Glutamatergic neuron (in vitro differentiated cells): ENCODE data around the gene PDLIM1. TPM values are rescaled to one million over a fixed set of nuclear protein-coding genes. Genes with fewer than 3 reads are reported as not detected.

Experiments used
- DNase-seq: peaks from one replicate; pipeline ENCODE4 v3.0.0; 2022
- H3K27ac Mint-ChIP-seq: one replicate; pipeline ENCODE4 v1.8.0; 2020; ENCODE audit warnings: mild to moderate bottlenecking, mixed read lengths, inconsistent platforms; ENCODE audit not compliant: unreplicated experiment
- H3K27me3 Mint-ChIP-seq: one replicate; pipeline ENCODE4 v1.8.0; 2020; ENCODE audit warnings: mild to moderate bottlenecking, moderate library complexity, mixed read lengths, inconsistent platforms; ENCODE audit not compliant: unreplicated experiment
- H3K36me3 Mint-ChIP-seq: one replicate; pipeline ENCODE4 v1.8.0; 2020; ENCODE audit warnings: mild to moderate bottlenecking, mixed read lengths, inconsistent platforms; ENCODE audit not compliant: unreplicated experiment
- H3K4me1 Mint-ChIP-seq: one replicate; pipeline ENCODE4 v1.8.0; 2020; ENCODE audit warnings: mild to moderate bottlenecking, low read depth, mixed read lengths, inconsistent platforms; ENCODE audit not compliant: unreplicated experiment
- H3K4me3 Mint-ChIP-seq: one replicate; pipeline ENCODE4 v1.8.0; 2020; ENCODE audit warnings: mild to moderate bottlenecking, mixed read lengths, inconsistent platforms; ENCODE audit not compliant: unreplicated experiment
- H3K9me3 Mint-ChIP-seq: one replicate; pipeline ENCODE4 v1.8.0; 2020; ENCODE audit warnings: mild to moderate bottlenecking, moderate library complexity, mixed read lengths, inconsistent platforms; ENCODE audit not compliant: unreplicated experiment
- total RNA-seq: library from RNA; stranded (reverse); fragmentation: NEBNext Ultra II Directional; extraction: Animal tissue kit (Norgen Biotek cat#: 25700); gene quantifications from one replicate; pipeline ENCODE4 v1.2.1, GENCODE V29; 2021; ENCODE audit not compliant: unreplicated experiment
- TF ChIP-seq, protein P1 (sequence below): fragments of 200-600 bp; sonication (generic); IDR thresholded peaks from one replicate; pipeline ENCODE4 v1.5.0; 2021; ENCODE audit not compliant: partially characterized antibody, unreplicated experiment

Gene PDLIM1
- total RNA-seq, 1 donor from 2014 or later = 6.4 TPM

DNA sequence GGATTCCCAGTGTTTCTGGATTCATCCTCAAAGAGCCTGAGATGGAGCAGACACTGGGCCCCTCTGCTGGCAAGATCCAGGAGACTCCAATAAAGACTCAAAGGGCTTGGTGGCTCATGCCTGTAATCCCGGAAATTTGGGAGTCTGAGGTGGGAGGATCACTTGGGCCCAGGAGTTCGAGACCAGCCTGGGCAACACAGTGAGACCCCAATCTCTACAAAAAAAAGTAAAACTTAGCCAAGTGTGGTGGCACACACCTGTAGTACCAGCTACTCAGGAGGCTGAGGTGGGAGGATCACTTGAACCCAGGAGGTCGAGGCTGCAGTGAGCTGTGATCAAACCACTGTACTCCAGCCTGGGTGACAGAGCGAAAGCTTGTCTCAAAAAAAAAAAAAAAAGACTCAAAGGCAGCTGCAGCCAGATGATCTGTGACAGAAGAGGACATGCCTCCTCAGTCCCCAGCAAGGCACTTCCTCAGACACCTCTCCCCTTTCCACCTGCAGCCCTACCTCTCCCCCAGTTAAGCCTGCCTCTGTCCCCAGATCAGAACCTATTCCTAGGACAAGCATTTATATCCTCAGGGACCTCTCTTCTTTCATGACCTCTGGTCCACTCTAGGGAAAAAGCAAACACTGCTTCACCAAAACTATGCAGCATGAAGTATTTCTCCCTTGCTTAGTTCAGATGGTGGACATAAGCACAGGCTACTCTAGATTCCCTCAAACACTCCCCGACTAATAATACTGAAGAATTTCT is 27.9 kb downstream of the PDLIM1 start:
- no peak overlapping the region for H3K27ac Mint-ChIP-seq
- DNase-seq = no peak
- no peaks in the 10 kb centered on the region for H3K9me3 Mint-ChIP-seq
- peaks cover 1% of the 10 kb centered on the region for H3K36me3 Mint-ChIP-seq
- H3K4me3 Mint-ChIP-seq = no peak overlapping the region
- H3K4me1 Mint-ChIP-seq = no peaks in the 10 kb centered on the region
- H3K27me3 Mint-ChIP-seq = peaks cover 2% of the 10 kb centered on the region
- TF ChIP-seq, protein P1, sequence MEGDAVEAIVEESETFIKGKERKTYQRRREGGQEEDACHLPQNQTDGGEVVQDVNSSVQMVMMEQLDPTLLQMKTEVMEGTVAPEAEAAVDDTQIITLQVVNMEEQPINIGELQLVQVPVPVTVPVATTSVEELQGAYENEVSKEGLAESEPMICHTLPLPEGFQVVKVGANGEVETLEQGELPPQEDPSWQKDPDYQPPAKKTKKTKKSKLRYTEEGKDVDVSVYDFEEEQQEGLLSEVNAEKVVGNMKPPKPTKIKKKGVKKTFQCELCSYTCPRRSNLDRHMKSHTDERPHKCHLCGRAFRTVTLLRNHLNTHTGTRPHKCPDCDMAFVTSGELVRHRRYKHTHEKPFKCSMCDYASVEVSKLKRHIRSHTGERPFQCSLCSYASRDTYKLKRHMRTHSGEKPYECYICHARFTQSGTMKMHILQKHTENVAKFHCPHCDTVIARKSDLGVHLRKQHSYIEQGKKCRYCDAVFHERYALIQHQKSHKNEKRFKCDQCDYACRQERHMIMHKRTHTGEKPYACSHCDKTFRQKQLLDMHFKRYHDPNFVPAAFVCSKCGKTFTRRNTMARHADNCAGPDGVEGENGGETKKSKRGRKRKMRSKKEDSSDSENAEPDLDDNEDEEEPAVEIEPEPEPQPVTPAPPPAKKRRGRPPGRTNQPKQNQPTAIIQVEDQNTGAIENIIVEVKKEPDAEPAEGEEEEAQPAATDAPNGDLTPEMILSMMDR = no peak

DNA sequence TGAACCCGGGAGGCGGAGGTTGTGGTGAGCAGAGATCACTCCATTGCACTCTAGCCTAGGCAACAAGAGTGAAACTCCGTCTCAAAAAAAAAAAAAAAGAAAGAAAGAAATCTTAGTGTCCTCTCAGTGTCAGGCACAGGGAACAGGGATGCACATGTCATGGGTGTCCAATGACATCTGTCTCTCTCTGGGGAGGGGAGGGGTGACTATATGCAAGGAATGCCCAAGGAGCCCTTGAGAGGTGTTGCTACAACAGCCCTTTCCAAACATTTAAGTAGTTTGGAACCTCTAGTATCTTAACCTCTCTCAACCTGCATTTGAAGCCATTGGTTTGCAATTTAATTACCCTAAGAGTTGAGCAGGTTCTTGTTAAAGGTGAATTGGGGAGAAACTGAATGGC is 28.9 kb downstream of the PDLIM1 start:
- H3K9me3 Mint-ChIP-seq = no peaks in the 10 kb centered on the region
- no peak for DNase-seq
- TF ChIP-seq, protein P1 = no peak
- H3K27me3 Mint-ChIP-seq = peaks cover 2% of the 10 kb centered on the region
- H3K27ac Mint-ChIP-seq = no peak overlapping the region
- no peak overlapping the region for H3K4me3 Mint-ChIP-seq
- no peaks in the 10 kb centered on the region for H3K4me1 Mint-ChIP-seq
- H3K36me3 Mint-ChIP-seq = peaks cover 5% of the 10 kb centered on the region

DNA sequence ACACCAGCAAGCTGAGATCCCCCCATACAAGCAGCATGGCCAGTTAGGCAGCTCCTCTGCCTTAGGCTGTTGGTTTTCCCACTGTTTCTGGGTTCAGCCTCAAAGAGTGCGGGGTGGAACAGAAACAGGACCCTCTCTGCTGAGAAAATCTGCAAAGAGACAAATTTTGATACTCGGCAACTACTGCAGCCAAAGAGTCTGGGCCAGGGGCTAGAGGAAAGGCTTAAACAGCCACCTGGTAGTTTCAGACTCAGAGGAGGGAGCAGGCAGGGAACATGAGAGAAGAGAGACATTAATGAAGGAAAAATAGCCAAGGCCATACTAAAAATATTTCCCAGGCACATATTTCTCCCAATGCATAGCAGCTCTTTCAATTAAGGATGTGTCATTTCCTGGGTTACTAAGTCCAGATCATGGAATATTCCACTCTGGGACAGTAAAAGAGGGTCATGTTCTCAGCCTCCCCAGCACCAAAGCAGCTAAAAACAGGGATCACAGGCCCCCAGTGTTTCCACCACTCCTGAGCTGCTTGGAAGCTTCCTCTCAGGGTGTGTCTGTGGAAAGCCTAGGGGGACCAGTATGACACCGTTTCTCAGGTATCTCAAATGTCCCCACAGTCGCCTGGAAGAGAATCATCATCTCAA is 29.8 kb downstream of the PDLIM1 start:
- H3K27me3 Mint-ChIP-seq = peaks cover 2% of the 10 kb centered on the region
- no peak overlapping the region for H3K27ac Mint-ChIP-seq
- H3K36me3 Mint-ChIP-seq = peaks cover 8% of the 10 kb centered on the region
- DNase-seq = no peak
- H3K9me3 Mint-ChIP-seq = no peaks in the 10 kb centered on the region
- no peak overlapping the region for H3K4me3 Mint-ChIP-seq
- no peaks in the 10 kb centered on the region for H3K4me1 Mint-ChIP-seq
- TF ChIP-seq, protein P1 = no peak

DNA sequence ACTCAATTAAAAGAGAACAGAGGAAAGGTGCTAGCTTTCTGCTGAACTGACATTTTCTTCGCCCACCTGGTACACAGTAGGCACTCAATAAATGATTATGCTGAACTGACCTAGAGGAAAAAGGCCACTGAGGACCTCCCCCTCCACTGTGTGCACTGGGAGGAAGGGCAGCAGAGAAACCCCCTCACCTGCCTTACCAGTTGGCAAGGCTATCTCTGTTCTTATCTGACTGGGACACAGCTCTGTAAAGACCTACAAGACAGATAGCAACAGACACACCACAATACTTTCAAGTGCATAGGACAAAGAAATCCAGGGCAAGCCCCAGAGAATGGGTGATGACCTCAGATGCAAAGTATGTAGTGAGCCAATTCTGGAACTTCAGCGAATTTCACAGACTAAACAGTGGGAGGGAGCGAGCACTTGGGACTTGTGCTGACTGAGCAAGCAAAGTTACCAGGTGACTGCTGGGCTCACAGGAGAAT is 30.4 kb downstream of the PDLIM1 start:
- H3K4me1 Mint-ChIP-seq = no peaks in the 10 kb centered on the region
- no peak overlapping the region for H3K4me3 Mint-ChIP-seq
- peaks cover 13% of the 10 kb centered on the region for H3K36me3 Mint-ChIP-seq
- H3K27me3 Mint-ChIP-seq = peaks cover 2% of the 10 kb centered on the region
- no peak overlapping the region for H3K27ac Mint-ChIP-seq
- TF ChIP-seq, protein P1 = no peak
- DNase-seq = no peak
- no peaks in the 10 kb centered on the region for H3K9me3 Mint-ChIP-seq

DNA sequence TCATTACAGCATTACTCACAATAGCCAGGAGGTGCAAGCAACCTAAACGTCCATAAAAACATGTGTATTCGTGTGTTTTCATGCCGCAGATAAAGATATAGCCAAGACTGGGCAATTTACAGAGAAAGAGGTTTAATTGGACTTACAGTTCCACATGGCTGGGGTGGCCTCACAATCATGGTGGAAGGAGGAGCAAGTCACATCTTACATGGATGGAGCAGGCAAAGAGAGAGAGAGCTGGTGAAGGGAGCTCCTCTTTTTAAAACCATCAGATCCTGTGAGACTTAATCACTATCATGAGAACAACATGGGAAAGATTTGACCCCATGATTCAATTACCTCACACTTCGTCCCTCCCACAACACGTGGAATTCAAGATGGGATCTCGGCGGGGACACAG is 33.0 kb downstream of the PDLIM1 start:
- Mint-ChIP-seq H3K4me1 (no peaks in the 10 kb centered on the region), H3K27ac (no peak overlapping the region), H3K4me3 (no peak overlapping the region), H3K27me3 (no peaks in the 10 kb centered on the region), H3K36me3 (peaks cover 13% of the 10 kb centered on the region), H3K9me3 (no peaks in the 10 kb centered on the region)
- DNase-seq = no peak
- TF ChIP-seq, protein P1 = no peak
